GM12878 (cell line): Measurements from ENCODE around the gene TXNDC5. TPM values are rescaled to one million over a fixed set of nuclear protein-coding genes. Genes with fewer than 3 reads are reported as not detected.

Experiments used
- ATAC-seq: fragments of 200-7000 bp; cut with Tn5 transposase; 3 replicates; pipeline ENCODE4 v1.9.1; 2020; ENCODE audit warnings: mild to moderate bottlenecking, moderate library complexity
- BruUV-seq: library from RNA; stranded (reverse); fragments of 400-500 nt; replicated peaks from 2 replicates; lab custom pipeline; 2021; lab: Mats Ljungman, UMichigan
- CTCF ChIA-PET: fragments of 300-600 bp; sonication (Branson Sonifier 250); formaldehyde crosslinking; extraction: SDS; loops from one replicate; lab custom pipeline; 2021; ENCODE audit warnings: inconsistent platforms; lab: Yijun Ruan, JAX
- POLR2A ChIA-PET: fragments of 350-600 bp; formaldehyde crosslinking; extraction: SDS; loops from one replicate; lab custom pipeline; 2021; ENCODE audit warnings: inconsistent platforms; lab: Charles Lee
- RAD21 ChIA-PET: fragments of 300-600 bp; sonication (Branson Sonifier 250); formaldehyde crosslinking; loops from one replicate; lab custom pipeline; 2023; ENCODE audit warnings: antibody characterized with exemption; ENCODE audit not compliant: unreplicated experiment; lab: Charles Lee
- SMC1A ChIA-PET: fragments of 300-600 bp; sonication (Branson Sonifier 250); formaldehyde crosslinking; loops from one replicate; lab custom pipeline; 2023; ENCODE audit not compliant: unreplicated experiment, uncharacterized antibody; lab: Charles Lee
- DNase-seq: peaks from one replicate; pipeline ENCODE4 v3.0.0-alpha.2; 2011; ENCODE audit warnings: low read depth, low spot score
- FAIRE-seq: peaks from 3 replicates; lab custom pipeline; 2011; peaks lifted over from hg19 to GRCh38; lab: Jason Lieb, UNC
- H2AFZ ChIP-seq: 2 replicates; pipeline ENCODE4 v1.6.0; 2011; ENCODE audit warnings: low read depth, low read length, control low read depth; ENCODE audit not compliant: control insufficient read depth
- H3K27ac ChIP-seq: 2 replicates; pipeline ENCODE4 v1.5.1; 2011; ENCODE audit warnings: control low read depth; ENCODE audit not compliant: control insufficient read depth, insufficient read depth
- H3K27me3 ChIP-seq, 2 experiments: replicated peaks in 1 of 2; 2 replicates each; pipeline versions ENCODE4 v1.6.0 to v1.6.1; 2011; ENCODE audit warnings: low read length in 1 of 2; ENCODE audit not compliant: control insufficient read depth in 2 of 2, insufficient read depth in 2 of 2
- H3K36me3 ChIP-seq, 2 experiments: 2 replicates each; pipeline ENCODE4 v1.5.1; 2011; ENCODE audit warnings: low read length in 1 of 2; ENCODE audit not compliant: control insufficient read depth in 2 of 2, insufficient read depth in 2 of 2
- H3K4me1 ChIP-seq: 2 replicates; pipeline ENCODE4 v1.6.1; 2011; ENCODE audit warnings: mild to moderate bottlenecking, low read length, moderate library complexity, mixed read lengths; ENCODE audit not compliant: control insufficient read depth, insufficient read depth
- H3K4me2 ChIP-seq: 2 replicates; pipeline ENCODE4 v1.6.0; 2011; ENCODE audit warnings: control low read depth; ENCODE audit not compliant: control insufficient read depth, insufficient read depth
- H3K4me3 ChIP-seq: fragments of 200-600 bp; sonication (generic); 2 replicates; pipeline ENCODE4 v1.5.1; 2016
- H3K79me2 ChIP-seq: 2 replicates; pipeline ENCODE4 v1.6.0; 2011; ENCODE audit warnings: low read length; ENCODE audit not compliant: control insufficient read depth, insufficient read depth
- H3K9ac ChIP-seq: 2 replicates; pipeline ENCODE4 v1.8.0; 2011; ENCODE audit warnings: low read length, control low read depth, mixed read lengths; ENCODE audit not compliant: control insufficient read depth, insufficient read depth
- H3K9me3 ChIP-seq: replicated peaks from 3 replicates; pipeline ENCODE4 v1.5.1; 2011; ENCODE audit warnings: mild to moderate bottlenecking, low read length; ENCODE audit not compliant: control insufficient read depth, insufficient read depth
- H4K20me1 ChIP-seq: 2 replicates; pipeline ENCODE4 v1.6.0; 2011; ENCODE audit not compliant: control insufficient read depth, insufficient read depth
- E2F8 ChIP-seq: fragments of 450-650 bp; IDR thresholded peaks from 2 replicates; pipeline ENCODE4 v1.6.1; 2018; ENCODE audit warnings: mild to moderate bottlenecking, low read depth, moderate library complexity; ENCODE audit not compliant: partially characterized antibody
- MEF2A ChIP-seq: IDR thresholded peaks from 2 replicates; pipeline ENCODE4 v1.6.1; 2011; ENCODE audit warnings: low read depth, mild to moderate bottlenecking, low read length, moderate library complexity; ENCODE audit not compliant: insufficient read depth
- RCOR1 ChIP-seq: conservative IDR thresholded peaks from 2 replicates; pipeline ENCODE4 v1.6.1; 2012; ENCODE audit warnings: low read depth, low read length, improper control_type of control experiment
- WGBS: methylation state at CpG from one replicate; pipeline ENCODE4 v1.1.6; 2016; ENCODE audit warnings: low lambda C conversion rate; ENCODE audit not compliant: insufficient replicate concordance, insufficient coverage; ENCODE audit errors: missing lambda C conversion rate; 5-methylcytosine and 5-hydroxymethylcytosine counted together
- in situ Hi-C: fragments of 300-500 bp; cut with MboI; formaldehyde crosslinking; loops from 9 replicates; pipeline ENCODE4 v1.14.3; 2018; ENCODE audit warnings: mixed read lengths
- intact Hi-C: fragments of 100-400 bp; cut with micrococcal nuclease; formaldehyde crosslinking; loops from one replicate; pipeline ENCODE4 v1.14.2; 2022; ENCODE audit not compliant: unreplicated experiment
- polyA plus RNA-seq, 11 experiments: library from polyadenylated mRNA; depleted of rRNA in 4 of 11; unstranded in 6 of 11; stranded (reverse) in 5 of 11; fragments of >200 nt; fragmentation: Nextera tagmentation in 4 of 11; fragmentation: Illumina TruSeq in 1 of 11; extraction: Ambion mirVana in 4 of 11; extraction: Trizol in 1 of 11; gene quantifications; 1 replicate in 1 of 11; 2 replicates in 10 of 11; pipeline versions ENCODE4 v1.2.1 to v1.2.3, GENCODE V29; 2011 to 2016; ENCODE audit warnings: inconsistent platforms in 2 of 11, missing spikeins in 2 of 11, low read depth in 1 of 11
- total RNA-seq, 4 experiments: library from RNA; depleted of rRNA in 3 of 4; stranded (reverse); fragments of >200 nt in 3 of 4; fragmentation: Illumina TruSeq in 1 of 4; extraction: Trizol in 1 of 4; gene quantifications; 2 replicates each; pipeline versions ENCODE4 v1.2.1 to v1.2.3, GENCODE V29; 2013 to 2021

The TXNDC5 gene
- total and polyA plus RNA-seq, 10 of the 15 experiments (the other 5 are each of a cell fraction or from before 2014, with no cell fraction given), result 7.2 to 181 (median 132) TPM

GRCh38 chr6:7912736-7913517 is 2.3 kb upstream of the TXNDC5 start:
- no peak overlapping the region for H3K27ac ChIP-seq
- in situ Hi-C loops (no loop called here), intact Hi-C loops (no loop called here)
- H4K20me1 ChIP-seq, result no peaks in the 10 kb centered on the region
- no peak for DNase-seq
- H3K4me2 ChIP-seq, result no peak overlapping the region
- POLR2A ChIA-PET, result no interaction called here
- RAD21 ChIA-PET, result no interaction called here
- TF ChIP-seq E2F8, result no peak
- TF ChIP-seq MEF2A, result no peak
- no peak for TF ChIP-seq RCOR1
- H3K27me3 ChIP-seq, result peaks cover 0 to 3% of the 10 kb centered on the region in 2 experiments; a peak in 2 of 4 replicates
- SMC1A ChIA-PET, result no interaction called here
- no peaks in the 10 kb centered on the region; the same call in 2 of the 3 replicates for H3K9me3 ChIP-seq
- H2AFZ ChIP-seq, result no peak overlapping the region
- peaks cover 22% of the 10 kb centered on the region for H3K79me2 ChIP-seq
- CTCF ChIA-PET, result no interaction called here
- ATAC-seq, result no peak
- H3K36me3 ChIP-seq, result 0 out of 4 replicates have a peak, but pooled peaks cover 0 to 6% of the 10 kb centered on the region in 2 experiments
- H3K9ac ChIP-seq, result no peak overlapping the region
- peaks cover 65% of the 10 kb centered on the region for H3K4me1 ChIP-seq
- no TSS peak for BruUV-seq
- H3K4me3 ChIP-seq, result no peak overlapping the region
- no peak for FAIRE-seq
- 69% methylated on average over 8 of the region's 8 CpGs for WGBS
